DOHH2 (cell line): Measurements from ENCODE around the gene WFIKKN2.

ENCODE experiments used
- EZH2phosphoT487 ChIP-seq: fragments of 200-600 bp; sonication (generic); IDR thresholded peaks from 2 replicates; pipeline ENCODE4 v1.6.1; 2017; ENCODE audit warnings: borderline replicate concordance, mild to moderate bottlenecking, antibody characterized with exemption, low read length, moderate library complexity, mixed read lengths
- TF ChIP-seq, protein P1 (sequence below): fragments of 200-600 bp; sonication (generic); IDR thresholded peaks from one replicate; pipeline ENCODE4 v1.5.1; 2014; ENCODE audit warnings: antibody characterized with exemption, mild to moderate bottlenecking, low read depth, low read length; ENCODE audit not compliant: poor library complexity, severe bottlenecking

DNA sequence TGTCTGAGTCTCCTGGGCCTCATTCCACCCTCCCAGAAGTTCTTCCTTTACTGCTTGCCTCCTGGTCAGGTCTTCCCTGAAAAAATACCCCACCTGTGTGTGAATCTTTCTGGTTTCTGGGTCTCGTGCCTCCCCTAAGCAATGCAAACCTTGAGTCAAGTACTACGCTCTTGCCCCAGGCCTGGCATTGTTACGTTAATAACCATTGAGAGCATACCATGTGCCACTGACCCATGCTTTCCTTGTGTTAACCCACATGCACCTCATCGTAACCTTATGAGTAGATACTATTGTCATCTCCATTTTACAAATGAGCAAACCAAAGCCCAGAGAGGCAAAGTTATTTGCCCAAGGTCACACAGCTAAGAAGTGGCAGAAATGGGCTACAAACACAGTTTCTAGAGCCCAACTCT lies 56.2 kb downstream of the WFIKKN2 start:
- TF ChIP-seq, protein P1, sequence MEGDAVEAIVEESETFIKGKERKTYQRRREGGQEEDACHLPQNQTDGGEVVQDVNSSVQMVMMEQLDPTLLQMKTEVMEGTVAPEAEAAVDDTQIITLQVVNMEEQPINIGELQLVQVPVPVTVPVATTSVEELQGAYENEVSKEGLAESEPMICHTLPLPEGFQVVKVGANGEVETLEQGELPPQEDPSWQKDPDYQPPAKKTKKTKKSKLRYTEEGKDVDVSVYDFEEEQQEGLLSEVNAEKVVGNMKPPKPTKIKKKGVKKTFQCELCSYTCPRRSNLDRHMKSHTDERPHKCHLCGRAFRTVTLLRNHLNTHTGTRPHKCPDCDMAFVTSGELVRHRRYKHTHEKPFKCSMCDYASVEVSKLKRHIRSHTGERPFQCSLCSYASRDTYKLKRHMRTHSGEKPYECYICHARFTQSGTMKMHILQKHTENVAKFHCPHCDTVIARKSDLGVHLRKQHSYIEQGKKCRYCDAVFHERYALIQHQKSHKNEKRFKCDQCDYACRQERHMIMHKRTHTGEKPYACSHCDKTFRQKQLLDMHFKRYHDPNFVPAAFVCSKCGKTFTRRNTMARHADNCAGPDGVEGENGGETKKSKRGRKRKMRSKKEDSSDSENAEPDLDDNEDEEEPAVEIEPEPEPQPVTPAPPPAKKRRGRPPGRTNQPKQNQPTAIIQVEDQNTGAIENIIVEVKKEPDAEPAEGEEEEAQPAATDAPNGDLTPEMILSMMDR = no peak
- TF ChIP-seq EZH2phosphoT487 = no peak
